Caco-2 (cell line): ENCODE data around the gene RCSD1. TPM values are rescaled to one million over a fixed set of nuclear protein-coding genes. Genes with fewer than 3 reads are reported as not detected.

Source experiments
- BruUV-seq: library from RNA; stranded (reverse); fragments of 400-500 nt; replicated peaks from 2 replicates; lab custom pipeline; 2021; lab: Mats Ljungman, UMichigan
- CTCF ChIA-PET: fragments of 300-600 bp; sonication (Branson Sonifier 250); formaldehyde crosslinking; loops from one replicate; lab custom pipeline; 2022; ENCODE audit warnings: antibody characterized with exemption; lab: Charles Lee
- POLR2A ChIA-PET: fragments of 300-600 bp; sonication (Branson Sonifier 250); formaldehyde crosslinking; loops from one replicate; lab custom pipeline; 2022; ENCODE audit warnings: antibody characterized with exemption; lab: Charles Lee
- DNase-seq, 2 experiments: peaks; one replicate each; pipeline versions ENCODE4 v3.0.0 to v3.0.0-alpha.2; 2020 to 2022
- H3K27me3 ChIP-seq: replicated peaks from 2 replicates; pipeline ENCODE4 v1.6.0; 2011; ENCODE audit warnings: low read length; ENCODE audit not compliant: control insufficient read depth, insufficient read depth
- H3K36me3 ChIP-seq: 2 replicates; pipeline ENCODE4 v1.5.1; 2011; ENCODE audit warnings: low read length; ENCODE audit not compliant: control insufficient read depth, insufficient read depth
- H3K4me1 ChIP-seq: fragments of 250-450 bp; sonication (Bioruptor Pico); 2 replicates; pipeline ENCODE4 v1.5.1; 2020; ENCODE audit warnings: mild to moderate bottlenecking
- H3K4me3 ChIP-seq: 2 replicates; pipeline ENCODE4 v1.5.1; 2011; ENCODE audit warnings: low read depth, mild to moderate bottlenecking, control low read depth, low read length
- H3K9me3 ChIP-seq: fragments of 250-450 bp; sonication (Bioruptor Pico); 2 replicates; pipeline ENCODE4 v1.5.1; 2020; ENCODE audit warnings: mild to moderate bottlenecking, moderate library complexity
- H3K27ac Mint-ChIP-seq: one replicate; pipeline ENCODE4 v1.8.0; 2022; ENCODE audit warnings: mixed read lengths; ENCODE audit not compliant: unreplicated experiment
- H3K27me3 Mint-ChIP-seq: one replicate; pipeline ENCODE4 v1.8.0; 2022; ENCODE audit warnings: mixed read lengths; ENCODE audit not compliant: insufficient read depth, unreplicated experiment
- H3K36me3 Mint-ChIP-seq: one replicate; pipeline ENCODE4 v1.8.0; 2022; ENCODE audit warnings: mild to moderate bottlenecking, mixed read lengths; ENCODE audit not compliant: insufficient read depth, unreplicated experiment
- H3K4me1 Mint-ChIP-seq: one replicate; pipeline ENCODE4 v1.8.0; 2022; ENCODE audit warnings: low read depth, mixed read lengths; ENCODE audit not compliant: unreplicated experiment
- H3K4me3 Mint-ChIP-seq: one replicate; pipeline ENCODE4 v1.8.0; 2022; ENCODE audit warnings: mild to moderate bottlenecking, moderate library complexity, mixed read lengths; ENCODE audit not compliant: unreplicated experiment
- H3K9me3 Mint-ChIP-seq: one replicate; pipeline ENCODE4 v1.8.0; 2022; ENCODE audit warnings: mixed read lengths; ENCODE audit not compliant: unreplicated experiment
- CTCF ChIP-seq, 2 experiments: fragments of 200-600 bp in 1 of 2; IDR thresholded peaks; 1 replicate in 1 of 2; 2 replicates in 1 of 2; pipeline versions ENCODE4 v1.5.1 to v1.8.0; 2011 to 2022; ENCODE audit warnings: antibody characterized with exemption in 1 of 2, control low read depth in 1 of 2, inconsistent platforms in 1 of 2, low read depth in 1 of 2, low read length in 1 of 2, mild to moderate bottlenecking in 1 of 2, moderate library complexity in 1 of 2; ENCODE audit not compliant: insufficient read depth in 1 of 2, severe bottlenecking in 1 of 2, unreplicated experiment in 1 of 2
- intact Hi-C: fragments of 100-400 bp; cut with micrococcal nuclease; formaldehyde crosslinking; loops from one replicate; pipeline ENCODE4 v1.10.0; 2022; ENCODE audit not compliant: unreplicated experiment
- total RNA-seq: library from RNA; stranded (reverse); gene quantifications from 2 replicates; pipeline ENCODE4 v1.2.3, GENCODE V29; 2022

The RCSD1 gene
- total RNA-seq, 1 experiment from 2014 or later, result not detected

GRCh38 chr1:167582722-167583121 is 47.3 kb upstream of the RCSD1 start:
- Mint-ChIP-seq H3K4me1 (no peaks in the 10 kb centered on the region), H3K27ac (no peak overlapping the region), H3K27me3 (peaks cover 3% of the 10 kb centered on the region), H3K4me3 (no peak overlapping the region), H3K36me3 (no peaks in the 10 kb centered on the region), H3K9me3 (no peaks in the 10 kb centered on the region)
- ChIA-PET CTCF (no interaction called here), POLR2A (no interaction called here)
- intact Hi-C loops, result no loop called here
- Histone ChIP-seq H3K4me1 (no peaks in the 10 kb centered on the region), H3K9me3 (no peaks in the 10 kb centered on the region), H3K27me3 (no peaks in the 10 kb centered on the region), H3K36me3 (no peaks in the 10 kb centered on the region), H3K4me3 (no peak overlapping the region)
- no peak for DNase-seq
- TF ChIP-seq CTCF (IDR thresholded peaks at IDR 0.05; ENCODE audit: insufficient read depth in 1 of 2, low read depth in 1 of 2, low read length in 1 of 2, severe bottlenecking in 1 of 2, unreplicated experiment in 1 of 2), result no peak
- BruUV-seq, result no TSS peak

DNA sequence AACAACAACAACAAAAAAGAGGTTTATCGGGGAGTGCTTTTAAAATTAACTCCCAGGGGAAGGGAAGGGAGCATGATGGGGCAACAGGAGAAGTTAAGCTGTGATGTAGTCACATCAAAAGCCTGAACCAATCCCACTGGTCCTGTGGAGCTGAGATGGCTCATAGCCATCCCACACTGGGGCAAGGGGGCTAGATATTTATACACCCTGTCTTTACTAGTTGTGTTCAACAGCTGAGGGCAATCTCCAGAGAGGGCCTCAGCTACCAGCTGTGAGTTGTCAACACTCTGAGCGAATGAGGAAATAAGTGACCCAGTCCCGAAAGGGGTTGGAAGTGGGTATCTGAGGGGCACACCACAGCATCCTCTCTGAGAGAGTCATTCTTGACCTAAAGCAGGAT is 45.5 kb upstream of the RCSD1 start:
- Mint-ChIP-seq H3K4me1 (no peaks in the 10 kb centered on the region), H3K9me3 (no peaks in the 10 kb centered on the region), H3K27ac (no peak overlapping the region), H3K36me3 (no peaks in the 10 kb centered on the region), H3K27me3 (no peaks in the 10 kb centered on the region), H3K4me3 (no peak overlapping the region)
- no TSS peak for BruUV-seq
- no peaks in the 10 kb centered on the region for H3K9me3 ChIP-seq
- CTCF ChIA-PET, result no interaction called here
- POLR2A ChIA-PET, result no interaction called here
- no peak overlapping the region for H3K4me3 ChIP-seq
- H3K4me1 ChIP-seq, result no peaks in the 10 kb centered on the region
- intact Hi-C loops, result no loop called here
- no peak for TF ChIP-seq CTCF (IDR thresholded peaks at IDR 0.05; ENCODE audit: insufficient read depth in 1 of 2, low read depth in 1 of 2, low read length in 1 of 2, severe bottlenecking in 1 of 2, unreplicated experiment in 1 of 2)
- no peaks in the 10 kb centered on the region for H3K36me3 ChIP-seq
- no peak for DNase-seq
- H3K27me3 ChIP-seq, result no peaks in the 10 kb centered on the region

- Histone ChIP-seq H3K27me3 (no peaks in the 10 kb centered on the region), H3K4me1 (no peaks in the 10 kb centered on the region), H3K36me3 (no peaks in the 10 kb centered on the region), H3K9me3 (no peaks in the 10 kb centered on the region), H3K4me3 (no peak overlapping the region)
- ChIA-PET CTCF (interaction anchor here (0.7 kb wide), 1 partner anchor 13 kb away, joined by 3 read pairs; no protein-coding TSS in a partner anchor), POLR2A (no interaction called here)
- H3K27ac Mint-ChIP-seq, result no peak overlapping the region
- no peak for TF ChIP-seq CTCF (IDR thresholded peaks at IDR 0.05; ENCODE audit: insufficient read depth in 1 of 2, low read depth in 1 of 2, low read length in 1 of 2, severe bottlenecking in 1 of 2, unreplicated experiment in 1 of 2)
- intact Hi-C loops, result no loop called here
- H3K36me3 Mint-ChIP-seq, result no peaks in the 10 kb centered on the region
- H3K27me3 Mint-ChIP-seq, result no peaks in the 10 kb centered on the region
- no TSS peak for BruUV-seq
- H3K4me3 Mint-ChIP-seq, result no peak overlapping the region
- no peaks in the 10 kb centered on the region for H3K4me1 Mint-ChIP-seq
- no peak for DNase-seq
- H3K9me3 Mint-ChIP-seq, result no peaks in the 10 kb centered on the region
Measured at GRCh38 chr1:167587342-167587741, 42.7 kb upstream of the RCSD1 start.
